ENCODE measurements around the gene ADNP.

- TF ChIP-seq CTCF (IDR thresholded peaks at IDR 0.05) (no peak), EZH2 (IDR thresholded peaks at IDR 0.05; ENCODE audit: borderline replicate concordance, insufficient read depth, low read depth, low read length, poor library complexity, severe bottlenecking) (no peak)
Observed at GRCh38 chr20:50862546-50862945, 68.7 kb downstream of the ADNP start.

All from B cell (primary cell).